ENCODE data around the gene MIF4GD. TPM values are rescaled to one million over a fixed set of nuclear protein-coding genes. Genes with fewer than 3 reads are reported as not detected.

MIF4GD gene
- total RNA-seq, 1 donor from 2014 or later = 11.9 TPM

DNA sequence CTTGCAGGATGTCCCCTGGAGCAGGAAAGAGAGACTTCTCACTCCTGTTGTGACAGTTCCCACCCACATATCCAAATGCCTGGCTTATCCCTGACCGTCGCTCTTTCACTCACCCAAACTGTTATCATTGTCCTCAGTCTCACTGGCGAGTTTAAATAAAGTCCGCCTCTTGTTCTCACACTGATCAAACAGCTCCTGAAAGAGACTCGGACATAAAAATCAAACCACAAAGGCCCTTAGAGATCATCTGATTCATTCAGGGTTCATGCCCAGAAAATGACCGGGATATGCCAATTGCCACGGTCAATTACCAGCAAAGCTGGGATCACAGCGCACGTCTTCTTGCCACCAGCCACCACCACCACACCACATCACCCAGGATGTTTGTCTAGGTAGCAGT lies 29.5 kb downstream of the MIF4GD start:
- no peak overlapping the region for H3K4me3 Mint-ChIP-seq
- no peak for DNase-seq (ENCODE audit: extremely low spot score, unreplicated experiment)
- TF ChIP-seq, protein P1, sequence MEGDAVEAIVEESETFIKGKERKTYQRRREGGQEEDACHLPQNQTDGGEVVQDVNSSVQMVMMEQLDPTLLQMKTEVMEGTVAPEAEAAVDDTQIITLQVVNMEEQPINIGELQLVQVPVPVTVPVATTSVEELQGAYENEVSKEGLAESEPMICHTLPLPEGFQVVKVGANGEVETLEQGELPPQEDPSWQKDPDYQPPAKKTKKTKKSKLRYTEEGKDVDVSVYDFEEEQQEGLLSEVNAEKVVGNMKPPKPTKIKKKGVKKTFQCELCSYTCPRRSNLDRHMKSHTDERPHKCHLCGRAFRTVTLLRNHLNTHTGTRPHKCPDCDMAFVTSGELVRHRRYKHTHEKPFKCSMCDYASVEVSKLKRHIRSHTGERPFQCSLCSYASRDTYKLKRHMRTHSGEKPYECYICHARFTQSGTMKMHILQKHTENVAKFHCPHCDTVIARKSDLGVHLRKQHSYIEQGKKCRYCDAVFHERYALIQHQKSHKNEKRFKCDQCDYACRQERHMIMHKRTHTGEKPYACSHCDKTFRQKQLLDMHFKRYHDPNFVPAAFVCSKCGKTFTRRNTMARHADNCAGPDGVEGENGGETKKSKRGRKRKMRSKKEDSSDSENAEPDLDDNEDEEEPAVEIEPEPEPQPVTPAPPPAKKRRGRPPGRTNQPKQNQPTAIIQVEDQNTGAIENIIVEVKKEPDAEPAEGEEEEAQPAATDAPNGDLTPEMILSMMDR (conservative IDR thresholded peaks at IDR 0.05) = no peak
- no peaks in the 10 kb centered on the region for H3K27me3 Mint-ChIP-seq
- peaks cover 9% of the 10 kb centered on the region for H3K36me3 Mint-ChIP-seq
- peak overlapping the region; percentile 47 for H3K27ac Mint-ChIP-seq
- H3K9me3 Mint-ChIP-seq = no peaks in the 10 kb centered on the region
- peaks cover 5% of the 10 kb centered on the region for H3K4me1 Mint-ChIP-seq (ENCODE audit: unreplicated experiment)

DNA sequence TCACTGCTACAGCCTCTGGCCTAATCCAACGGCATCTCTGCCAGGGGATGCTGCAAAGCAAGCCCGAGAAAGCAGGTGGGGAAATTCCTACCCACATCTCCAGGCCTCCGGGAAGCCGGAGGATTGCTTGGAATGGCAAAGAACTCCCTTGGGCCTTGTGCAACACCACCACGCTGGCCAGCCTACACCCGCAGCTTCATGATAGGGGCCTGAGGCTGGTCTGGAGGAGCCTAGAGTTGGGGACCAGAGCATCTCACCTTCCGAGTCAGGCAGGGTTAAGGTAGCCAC lies 29.9 kb downstream of the MIF4GD start:
- H3K9me3 Mint-ChIP-seq = no peaks in the 10 kb centered on the region
- TF ChIP-seq, protein P1 (conservative IDR thresholded peaks at IDR 0.05) = no peak

DNA sequence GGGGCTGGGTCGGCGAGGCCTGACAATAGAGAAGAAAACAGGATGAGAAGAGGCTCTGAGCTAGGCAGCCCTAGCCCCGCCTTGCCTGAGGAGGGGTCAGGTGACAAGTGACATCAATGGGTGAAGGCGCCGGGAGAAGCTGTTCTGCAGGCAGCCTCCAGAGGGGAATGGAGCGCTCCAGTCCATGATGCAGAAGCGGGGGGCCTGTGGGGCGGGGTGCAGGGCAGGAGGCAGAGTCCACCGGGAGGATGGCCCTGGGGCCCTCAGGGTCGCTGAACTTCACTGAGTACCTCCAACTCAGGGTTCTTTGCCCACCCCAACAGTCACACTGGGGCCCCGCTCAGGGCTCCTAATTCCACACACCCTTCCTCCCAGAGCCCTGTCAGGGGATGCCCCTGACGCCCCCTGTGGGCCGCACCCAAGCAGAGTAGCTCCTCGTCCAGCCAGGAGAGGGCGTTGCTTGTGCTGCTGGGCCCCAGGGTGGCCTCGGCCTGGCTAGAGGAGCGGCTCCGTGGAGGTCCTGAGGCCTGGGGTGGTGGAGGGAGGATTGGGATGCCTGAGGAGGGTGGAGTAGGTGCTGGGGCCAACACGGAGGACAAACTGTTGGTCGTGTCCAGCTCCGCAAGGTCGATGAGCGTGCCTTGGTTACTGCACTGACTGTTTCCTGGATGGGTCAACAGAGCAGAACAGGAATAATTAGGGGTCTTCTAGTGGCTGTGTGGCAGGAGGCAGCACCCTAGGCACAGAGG lies 30.5 kb downstream of the MIF4GD start:
- Mint-ChIP-seq H3K27me3 (no peaks in the 10 kb centered on the region), H3K36me3 (peaks cover 9% of the 10 kb centered on the region), H3K4me1 (ENCODE audit: unreplicated experiment) (peaks cover 5% of the 10 kb centered on the region), H3K27ac (peak overlapping the region; percentile 70), H3K4me3 (no peak overlapping the region), H3K9me3 (no peaks in the 10 kb centered on the region)
- DNase-seq (ENCODE audit: extremely low spot score, unreplicated experiment) = no peak
- TF ChIP-seq, protein P1 (conservative IDR thresholded peaks at IDR 0.05) = peak; percentile 72

More for the DNA sequence above, 29.9 kb downstream of the MIF4GD start:
- H3K4me1 Mint-ChIP-seq (ENCODE audit: unreplicated experiment) = peaks cover 5% of the 10 kb centered on the region
- no peak overlapping the region for H3K27ac Mint-ChIP-seq
- no peak for DNase-seq (ENCODE audit: extremely low spot score, unreplicated experiment)
- H3K4me3 Mint-ChIP-seq = no peak overlapping the region
- no peaks in the 10 kb centered on the region for H3K27me3 Mint-ChIP-seq
- H3K36me3 Mint-ChIP-seq = peaks cover 9% of the 10 kb centered on the region

- H3K9me3 Mint-ChIP-seq = no peaks in the 10 kb centered on the region
- H3K36me3 Mint-ChIP-seq = peaks cover 10% of the 10 kb centered on the region
- H3K27ac Mint-ChIP-seq = peak overlapping the region; percentile 70
Measured at GRCh38 chr17:75239778-75240393, 31.1 kb downstream of the MIF4GD start.

DNA sequence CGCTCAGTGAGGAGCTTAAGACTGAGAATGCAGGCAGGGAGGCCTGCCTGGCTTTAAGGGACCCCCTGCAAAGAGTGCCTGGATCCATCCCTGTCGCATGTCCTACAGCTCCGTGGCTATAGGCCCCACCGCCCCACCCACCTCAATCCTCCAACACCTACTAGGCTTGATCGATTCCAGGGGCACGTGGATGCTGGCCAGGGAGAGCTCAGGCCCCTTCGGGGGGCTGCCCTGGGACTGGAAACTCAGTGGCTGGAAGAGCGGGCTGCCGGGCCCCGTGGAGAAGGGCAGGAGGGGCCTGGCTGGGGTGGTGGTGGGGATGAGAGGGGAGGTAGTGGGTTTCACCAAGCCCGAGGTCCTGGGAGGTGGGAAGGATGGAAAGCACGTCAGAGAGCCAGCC lies 31.8 kb downstream of the MIF4GD start:
- no peak overlapping the region for H3K27ac Mint-ChIP-seq
- peaks cover 13% of the 10 kb centered on the region for H3K36me3 Mint-ChIP-seq
- peaks cover 5% of the 10 kb centered on the region for H3K4me1 Mint-ChIP-seq (ENCODE audit: unreplicated experiment)
- TF ChIP-seq, protein P1 (conservative IDR thresholded peaks at IDR 0.05) = no peak
- H3K27me3 Mint-ChIP-seq = no peaks in the 10 kb centered on the region
- DNase-seq (ENCODE audit: extremely low spot score, unreplicated experiment) = no peak
- no peak overlapping the region for H3K4me3 Mint-ChIP-seq
- H3K9me3 Mint-ChIP-seq = no peaks in the 10 kb centered on the region

More at GRCh38 chr17:75239778-75240393, 31.1 kb downstream of the MIF4GD start:
- H3K4me1 Mint-ChIP-seq (ENCODE audit: unreplicated experiment) = peaks cover 5% of the 10 kb centered on the region
- H3K4me3 Mint-ChIP-seq = no peak overlapping the region
- no peaks in the 10 kb centered on the region for H3K27me3 Mint-ChIP-seq
- DNase-seq (ENCODE audit: extremely low spot score, unreplicated experiment) = no peak
- TF ChIP-seq, protein P1 (conservative IDR thresholded peaks at IDR 0.05) = no peak

Data from type B pancreatic cell (in vitro differentiated cells).